Breast epithelium (tissue), 3 donors: ENCODE measurements around the gene SEMA3E.

Experiments used
- POLR2A ChIP-seq: fragments of 450-650 bp; IDR thresholded peaks from one replicate; pipeline ENCODE4 v1.6.1; 2016; ENCODE audit warnings: antibody characterized with exemption, mild to moderate bottlenecking, moderate library complexity
- TF ChIP-seq, protein P1 (sequence below), 3 donors: fragments of 450-650 bp; IDR thresholded peaks; one replicate each; pipeline ENCODE4 v1.5.1; 2016 to 2017; ENCODE audit warnings: antibody characterized with exemption in 3 of 3, mild to moderate bottlenecking in 3 of 3, moderate library complexity in 3 of 3

DNA sequence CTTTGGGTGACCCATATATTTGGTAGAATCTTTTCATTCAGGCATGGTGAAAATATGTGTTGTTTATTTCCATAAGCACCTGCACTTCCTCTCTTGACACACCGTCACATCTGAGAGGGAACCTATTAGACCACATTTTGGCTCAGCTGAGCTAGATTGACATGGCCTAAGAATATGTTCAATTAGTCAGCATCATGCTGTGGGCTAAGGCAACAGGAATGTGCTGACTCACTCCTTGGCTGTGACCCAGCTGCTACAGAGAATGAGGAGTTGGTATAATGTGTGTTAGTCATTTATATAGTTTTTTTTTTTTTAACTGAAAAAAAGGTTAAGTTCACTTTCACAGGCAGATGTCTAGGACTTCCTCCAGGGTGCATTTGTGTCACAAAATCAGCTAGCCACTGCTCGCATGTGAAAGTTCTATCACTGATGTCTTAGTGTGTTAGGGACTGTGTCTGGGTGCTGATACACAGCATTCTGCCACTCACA lies 180.6 kb downstream of the SEMA3E start:
- TF ChIP-seq, protein P1, sequence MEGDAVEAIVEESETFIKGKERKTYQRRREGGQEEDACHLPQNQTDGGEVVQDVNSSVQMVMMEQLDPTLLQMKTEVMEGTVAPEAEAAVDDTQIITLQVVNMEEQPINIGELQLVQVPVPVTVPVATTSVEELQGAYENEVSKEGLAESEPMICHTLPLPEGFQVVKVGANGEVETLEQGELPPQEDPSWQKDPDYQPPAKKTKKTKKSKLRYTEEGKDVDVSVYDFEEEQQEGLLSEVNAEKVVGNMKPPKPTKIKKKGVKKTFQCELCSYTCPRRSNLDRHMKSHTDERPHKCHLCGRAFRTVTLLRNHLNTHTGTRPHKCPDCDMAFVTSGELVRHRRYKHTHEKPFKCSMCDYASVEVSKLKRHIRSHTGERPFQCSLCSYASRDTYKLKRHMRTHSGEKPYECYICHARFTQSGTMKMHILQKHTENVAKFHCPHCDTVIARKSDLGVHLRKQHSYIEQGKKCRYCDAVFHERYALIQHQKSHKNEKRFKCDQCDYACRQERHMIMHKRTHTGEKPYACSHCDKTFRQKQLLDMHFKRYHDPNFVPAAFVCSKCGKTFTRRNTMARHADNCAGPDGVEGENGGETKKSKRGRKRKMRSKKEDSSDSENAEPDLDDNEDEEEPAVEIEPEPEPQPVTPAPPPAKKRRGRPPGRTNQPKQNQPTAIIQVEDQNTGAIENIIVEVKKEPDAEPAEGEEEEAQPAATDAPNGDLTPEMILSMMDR (IDR thresholded peaks at IDR 0.05) = no peak
- TF ChIP-seq POLR2A = no peak
